NCI-H2081 (cell line): ENCODE results near the gene MCTP1.

Experiments used
- DNase-seq, 2 experiments: peaks; one replicate each; lab custom pipeline; 2025; lab: John Stamatoyannopoulos, UW

The MCTP1 gene

DNA sequence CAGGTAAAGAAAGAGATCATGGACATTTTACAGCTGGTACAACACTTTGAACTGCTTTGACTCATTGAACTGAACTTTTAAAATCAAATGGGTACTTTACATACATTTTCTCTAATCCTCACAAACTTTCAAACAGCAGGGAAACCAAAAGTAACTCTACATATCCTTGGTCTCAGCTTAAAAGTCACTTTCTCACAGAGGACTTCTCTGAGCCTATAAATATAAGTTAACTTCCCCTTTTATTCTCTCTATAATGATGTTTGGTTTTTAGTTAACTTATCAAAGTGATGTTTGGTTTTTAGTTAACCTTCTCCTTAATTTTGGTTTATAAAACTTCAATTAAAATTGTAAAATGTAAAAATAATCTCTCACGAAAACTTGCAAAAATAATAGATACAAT, 209.8 kb downstream of the MCTP1 start:
- DNase-seq = no peak

DNA sequence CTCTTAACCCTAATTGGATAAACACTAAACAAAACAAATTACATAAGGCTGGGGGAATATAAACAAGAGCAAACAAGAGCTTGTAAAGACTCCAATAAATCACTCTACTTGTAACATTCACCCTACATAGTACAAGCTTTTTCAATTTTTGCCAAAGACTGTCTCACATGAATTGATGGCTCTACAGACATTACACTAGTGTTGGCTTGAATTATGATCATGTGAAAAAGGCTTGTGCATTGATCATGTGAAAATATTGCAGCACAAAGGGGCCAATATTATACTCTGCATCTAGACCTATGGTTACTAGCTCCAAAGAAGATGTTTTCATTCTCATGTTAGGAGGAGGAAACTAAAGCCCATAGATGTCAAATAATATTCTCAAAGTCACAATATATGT, 212.6 kb downstream of the MCTP1 start:
- DNase-seq = no peak

DNA sequence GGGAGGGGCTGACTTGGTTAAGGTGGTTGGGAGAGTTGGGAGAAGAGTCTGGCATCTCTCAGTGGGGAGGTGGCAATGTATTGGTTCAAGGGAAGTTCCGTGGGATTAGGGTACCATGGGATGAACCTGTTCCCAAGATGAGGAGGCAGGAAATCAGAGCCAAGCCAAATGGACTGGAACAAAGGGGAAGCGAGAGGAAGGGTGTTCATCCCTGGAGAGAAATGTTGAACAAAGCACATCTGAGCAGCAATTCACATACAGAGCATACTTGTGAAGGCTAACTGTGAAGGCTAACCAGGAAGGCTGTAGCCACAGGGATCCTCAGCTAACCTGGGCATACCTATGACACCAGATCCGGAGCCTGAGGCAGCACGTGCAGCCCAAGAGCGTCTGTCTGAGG, 214.0 kb downstream of the MCTP1 start:
- DNase-seq = no peak

DNA sequence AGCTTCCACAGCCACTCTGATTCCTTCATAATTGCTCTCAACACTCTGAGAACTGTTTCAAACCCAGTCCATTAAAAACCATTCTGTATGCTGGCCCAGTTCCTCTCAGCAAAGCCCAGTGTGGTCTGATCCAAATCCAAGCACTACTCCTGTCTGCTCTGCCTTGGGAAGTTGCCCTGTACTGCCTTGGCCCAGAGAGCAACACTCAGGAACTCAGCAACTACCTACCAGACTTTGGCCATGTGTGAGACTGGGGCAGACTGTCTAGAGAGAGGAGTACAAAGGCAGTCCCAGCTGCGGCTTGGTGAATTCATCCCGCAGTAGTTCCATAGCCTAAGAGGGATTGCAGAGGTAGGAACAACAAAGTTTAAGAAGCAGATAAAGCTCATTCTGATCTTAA, 214.4 kb downstream of the MCTP1 start:
- DNase-seq = no peak

DNA sequence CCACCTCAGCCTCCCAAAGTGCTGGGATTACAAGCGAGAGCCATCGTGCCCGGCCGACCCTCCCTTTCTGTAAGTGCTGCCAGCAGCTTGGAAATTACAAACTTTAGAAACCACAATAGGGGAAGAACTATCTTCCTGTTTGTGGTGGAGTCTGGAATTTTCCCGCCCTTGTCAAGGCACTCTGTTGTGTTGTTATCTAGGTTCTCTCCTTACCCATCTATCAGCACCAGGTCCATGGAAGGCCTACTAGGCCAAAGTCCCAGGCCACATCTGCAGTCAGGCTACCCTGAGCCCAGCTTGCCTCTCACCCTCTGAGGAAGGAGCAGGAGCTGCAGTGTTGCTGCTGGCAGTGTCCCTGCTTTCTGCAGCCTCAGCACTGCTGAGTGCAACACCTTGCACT, 214.9 kb downstream of the MCTP1 start:
- no peak for DNase-seq

DNA sequence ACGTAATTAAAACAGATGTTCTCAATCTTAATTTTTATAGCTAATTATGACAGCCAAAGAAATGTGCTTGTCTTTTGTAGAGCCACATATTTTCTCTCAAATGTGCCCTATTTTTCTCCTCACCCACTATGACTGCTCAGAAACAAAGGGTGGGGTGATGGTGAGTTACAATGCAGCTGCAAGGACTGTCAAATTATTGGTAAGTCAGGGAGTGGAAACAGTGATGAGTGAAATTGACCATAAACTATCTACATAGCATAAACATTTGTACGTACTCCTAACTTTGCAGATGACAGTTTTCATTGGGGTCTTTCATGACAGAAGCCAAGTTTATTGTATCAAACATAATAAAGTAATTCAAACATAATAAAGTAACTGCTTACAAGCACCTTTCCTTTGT, 215.9 kb downstream of the MCTP1 start:
- no peak for DNase-seq

DNA sequence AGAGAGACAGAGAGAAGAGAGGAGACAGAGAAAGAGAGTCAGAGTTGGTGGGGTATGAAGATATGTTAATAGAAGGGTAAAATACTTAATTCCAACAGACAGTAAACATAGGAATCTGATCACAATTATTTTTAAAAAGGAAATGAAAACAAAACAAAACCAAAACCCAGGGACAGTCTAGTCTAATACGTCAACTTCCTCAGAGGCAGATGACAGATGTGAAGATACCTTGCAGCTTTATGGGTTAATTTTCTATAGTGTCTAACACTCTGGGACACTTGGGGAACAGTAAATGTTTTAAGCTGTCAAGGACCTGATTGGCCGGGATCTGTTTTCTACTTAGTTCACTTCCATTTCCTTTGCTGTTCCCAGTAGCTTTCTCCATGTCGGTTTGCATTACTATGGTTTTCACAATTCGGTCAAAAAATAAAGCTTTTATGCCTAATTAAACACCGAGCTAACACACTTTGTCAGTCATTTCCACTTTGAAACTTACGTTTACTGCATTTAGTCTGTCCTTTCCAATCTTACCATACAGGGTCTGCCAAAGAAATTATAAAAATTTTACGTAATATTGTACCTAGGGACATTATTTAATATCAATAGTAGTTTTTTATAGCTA, 216.5 kb downstream of the MCTP1 start:
- DNase-seq = no peak

DNA sequence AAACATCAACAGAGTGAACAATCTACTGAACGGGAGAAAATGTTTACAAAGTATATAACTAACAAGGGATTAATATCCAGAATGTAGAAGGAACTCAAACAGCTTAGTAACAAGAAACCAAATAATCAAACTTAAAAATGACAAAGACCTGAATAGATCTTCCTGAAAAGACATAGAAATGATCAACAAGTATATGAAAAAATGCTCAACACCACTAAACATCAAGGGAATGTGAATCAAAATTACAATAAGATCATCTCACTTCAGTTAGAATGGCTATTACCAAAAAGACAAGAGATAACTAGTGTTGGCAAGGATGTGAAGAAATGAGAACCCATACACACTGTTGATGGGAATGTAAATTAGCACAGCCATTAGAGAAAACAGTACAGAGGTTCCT, 218.8 kb downstream of the MCTP1 start:
- no peak for DNase-seq

DNA sequence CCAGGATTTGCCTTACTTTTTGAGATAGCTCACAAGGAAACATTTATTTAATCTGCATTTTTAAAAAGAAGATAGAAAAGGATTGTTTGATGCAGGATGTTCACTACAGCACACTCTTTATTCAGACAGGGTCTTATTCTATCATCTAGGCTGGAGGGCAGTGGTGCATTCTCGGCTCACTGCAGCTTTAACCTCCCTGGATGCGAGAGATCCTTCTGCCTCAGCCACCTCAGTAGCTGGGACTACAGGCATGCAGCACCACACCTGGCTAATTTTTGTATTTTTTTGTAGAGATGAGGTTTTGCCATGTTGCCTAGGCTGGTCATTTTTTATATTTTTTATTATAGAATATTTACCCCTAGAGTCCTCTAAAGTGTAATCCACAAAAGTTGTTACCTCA, 221.4 kb downstream of the MCTP1 start:
- DNase-seq = no peak

DNA sequence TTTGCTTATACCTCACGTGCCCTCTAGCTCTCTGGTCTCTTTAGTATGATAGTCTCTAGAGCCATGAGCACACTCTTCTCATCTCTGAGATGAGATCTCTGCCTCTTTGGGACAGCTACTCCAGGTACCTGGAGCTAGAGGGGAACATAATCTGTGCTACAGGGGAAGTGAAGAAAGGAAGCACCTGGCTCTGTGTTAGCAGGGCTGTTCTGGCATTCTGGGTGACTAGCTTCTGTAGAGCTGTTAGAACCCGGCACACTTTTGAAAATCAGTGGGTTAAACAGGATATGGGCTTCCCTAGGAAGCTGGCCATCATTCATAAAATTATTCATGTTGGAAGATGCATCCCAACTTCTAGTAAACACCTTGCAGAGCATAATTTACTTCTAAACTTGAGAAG, 224.8 kb downstream of the MCTP1 start:
- DNase-seq = no peak

DNA sequence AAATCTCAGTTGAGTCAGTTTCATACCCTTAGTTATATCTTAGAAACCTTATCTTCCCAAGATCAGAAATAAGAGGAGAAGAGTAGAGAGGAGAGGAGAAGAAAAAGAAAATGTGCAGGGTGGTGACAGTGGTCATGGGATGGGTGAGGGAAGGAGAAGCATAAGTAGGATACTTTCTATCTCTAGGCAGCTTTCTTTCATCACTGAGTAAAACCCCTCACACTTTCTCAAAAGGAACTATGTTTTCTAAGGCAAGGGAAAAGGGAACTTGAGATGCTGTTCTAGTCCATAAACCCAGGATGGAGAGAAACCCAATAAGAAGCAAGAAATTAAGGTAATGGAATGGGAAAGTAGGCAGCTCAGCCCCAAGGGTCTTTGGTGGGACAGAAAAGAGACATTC, 225.3 kb downstream of the MCTP1 start:
- no peak for DNase-seq

DNA sequence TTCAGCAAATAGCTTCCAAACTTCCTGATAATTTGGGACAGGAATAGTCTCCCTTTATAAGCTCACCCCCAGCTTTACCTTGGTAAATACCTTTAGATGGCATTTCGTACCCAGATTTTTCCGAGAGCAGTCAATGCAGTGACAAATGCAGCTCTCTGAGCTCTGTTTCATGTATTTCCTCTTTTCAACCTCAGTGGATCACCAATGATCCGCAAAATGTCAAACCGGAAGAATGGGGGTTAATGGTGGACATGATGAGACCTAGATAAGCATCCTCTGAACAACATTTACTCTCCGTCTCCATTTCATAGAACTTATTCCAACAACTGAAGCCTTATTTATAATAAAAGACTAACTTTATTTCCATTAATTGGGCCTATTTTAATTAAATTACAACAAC, 227.3 kb downstream of the MCTP1 start:
- no peak for DNase-seq

DNA sequence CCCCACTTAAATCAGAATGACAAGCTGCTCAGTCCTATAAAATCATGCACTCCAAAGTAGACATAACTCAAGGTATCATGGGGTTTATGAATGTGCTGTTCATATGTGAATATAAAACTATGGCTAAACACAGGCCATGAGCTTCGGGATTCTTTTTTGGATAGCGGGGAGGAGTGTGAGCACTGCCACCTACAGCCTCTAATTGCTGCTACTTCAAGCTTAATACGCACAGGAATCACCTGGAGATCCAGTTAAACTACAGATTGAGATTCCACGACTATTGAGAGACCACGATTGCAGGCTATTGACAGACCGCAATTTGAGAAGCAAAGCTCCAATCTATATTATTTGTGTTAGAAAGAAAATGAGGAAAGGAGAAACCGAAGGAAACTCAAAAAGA, 231.6 kb downstream of the MCTP1 start:
- DNase-seq = no peak

DNA sequence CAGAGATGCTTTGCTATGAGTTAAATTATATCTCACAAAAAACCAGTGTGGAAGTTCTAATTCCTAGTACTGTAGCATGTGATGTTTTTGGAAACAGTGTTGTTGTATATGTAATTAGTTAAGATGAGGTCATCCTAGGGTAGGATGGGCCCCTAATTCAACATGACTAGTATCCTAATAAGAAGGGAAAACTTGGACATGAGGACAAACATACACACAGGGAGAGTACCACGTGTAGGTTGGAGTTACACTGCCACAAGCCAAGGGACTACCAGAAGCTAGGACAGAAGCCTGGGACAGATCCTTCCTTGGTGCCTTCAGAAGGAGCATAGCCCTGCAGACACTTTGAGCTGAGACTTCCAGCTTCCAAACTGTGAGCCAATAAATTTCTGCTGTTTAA, 234.2 kb downstream of the MCTP1 start:
- DNase-seq = no peak

DNA sequence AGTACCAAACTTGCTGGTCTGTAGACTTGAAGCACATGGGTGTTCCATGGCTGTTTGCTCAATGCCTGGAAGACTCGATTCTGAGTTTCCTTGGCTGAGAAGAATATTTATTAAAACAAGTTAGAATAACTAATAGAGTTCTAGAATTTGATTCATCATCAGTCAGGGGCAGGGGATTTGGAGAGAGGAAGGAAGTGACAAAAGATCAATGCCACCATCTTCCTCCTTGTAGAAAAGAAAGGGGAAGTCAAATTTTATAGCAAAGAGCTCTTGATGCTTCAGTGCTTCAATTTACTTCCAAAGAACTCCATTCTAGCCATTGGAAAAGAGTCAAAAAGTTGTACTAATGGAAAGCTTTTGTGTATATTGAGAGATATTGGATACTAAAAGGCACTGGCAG, 236.3 kb downstream of the MCTP1 start:
- DNase-seq = no peak

DNA sequence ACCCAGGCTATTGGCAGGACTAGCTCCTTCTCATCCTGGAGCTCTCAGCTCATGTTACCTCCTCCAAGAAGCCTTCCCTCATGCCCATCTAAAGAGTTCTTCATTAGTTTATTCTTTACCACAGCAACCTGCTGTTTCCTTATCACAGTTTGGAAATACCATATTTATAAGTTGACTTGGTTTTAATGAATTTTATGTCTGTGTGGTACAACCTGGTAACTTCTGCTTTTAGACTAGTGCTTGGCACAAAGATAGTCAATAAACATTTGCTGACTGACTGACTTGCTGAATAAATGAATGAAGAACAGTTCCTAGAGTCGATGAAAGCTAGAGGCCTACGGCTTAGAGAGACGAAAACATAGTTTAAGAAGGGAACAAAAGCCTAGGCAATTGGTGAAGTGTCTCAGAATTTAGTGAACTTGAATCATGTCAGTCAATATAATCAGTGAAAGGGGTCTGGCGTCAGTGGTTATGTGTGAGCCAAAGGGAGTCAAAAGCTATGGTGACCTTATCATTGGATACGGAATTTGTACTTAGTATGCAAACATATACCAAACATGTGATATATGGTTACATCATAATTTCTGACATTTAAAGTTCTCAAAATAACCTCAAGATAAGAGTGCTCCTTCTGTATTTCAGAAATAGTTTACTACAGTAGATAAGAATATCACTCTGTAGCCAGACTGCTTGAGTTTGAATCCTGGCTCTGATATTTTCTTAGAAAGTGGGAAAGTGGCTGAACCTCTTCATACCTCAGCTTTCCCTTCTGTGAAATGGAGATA, 239.5 kb downstream of the MCTP1 start:
- no peak for DNase-seq

DNA sequence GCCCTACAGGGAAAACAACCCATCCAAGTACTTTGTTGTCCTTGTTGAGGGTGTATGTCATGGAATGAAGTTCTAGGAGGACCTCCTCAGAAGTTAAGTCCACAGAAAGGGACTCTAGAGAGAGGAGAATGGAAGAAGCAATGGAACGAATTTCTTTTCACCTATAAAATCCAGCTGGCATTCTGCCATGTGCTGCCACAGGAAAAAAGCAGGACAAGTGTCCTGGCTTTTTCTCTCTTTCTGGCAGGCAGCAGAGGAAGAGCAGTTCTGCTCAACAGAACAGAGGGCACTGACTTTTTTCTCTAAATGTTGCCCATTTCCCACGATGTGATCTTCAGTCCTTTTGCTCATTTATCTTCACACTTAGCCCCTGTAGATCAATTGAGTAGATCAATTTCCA, 240.8 kb downstream of the MCTP1 start:
- DNase-seq = no peak

DNA sequence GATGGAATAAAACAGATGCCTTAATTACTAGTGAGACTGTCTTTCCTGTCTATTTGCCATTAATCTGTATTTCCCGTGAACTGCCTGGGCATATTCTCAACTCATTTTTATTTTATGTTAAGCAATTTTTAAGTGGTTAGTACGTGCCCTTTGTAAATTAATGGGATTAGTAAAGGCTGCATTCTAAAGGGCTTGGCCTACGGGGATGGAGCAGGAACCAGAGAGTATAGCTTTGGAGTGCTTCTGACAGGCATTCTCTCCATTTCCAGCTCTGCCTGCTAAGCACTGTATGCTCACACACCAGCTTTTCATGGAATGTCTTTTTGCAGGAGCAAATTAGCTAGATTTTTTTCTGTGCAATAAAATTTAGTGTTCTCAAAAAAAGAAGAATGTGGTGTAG, 241.2 kb downstream of the MCTP1 start:
- no peak for DNase-seq

DNA sequence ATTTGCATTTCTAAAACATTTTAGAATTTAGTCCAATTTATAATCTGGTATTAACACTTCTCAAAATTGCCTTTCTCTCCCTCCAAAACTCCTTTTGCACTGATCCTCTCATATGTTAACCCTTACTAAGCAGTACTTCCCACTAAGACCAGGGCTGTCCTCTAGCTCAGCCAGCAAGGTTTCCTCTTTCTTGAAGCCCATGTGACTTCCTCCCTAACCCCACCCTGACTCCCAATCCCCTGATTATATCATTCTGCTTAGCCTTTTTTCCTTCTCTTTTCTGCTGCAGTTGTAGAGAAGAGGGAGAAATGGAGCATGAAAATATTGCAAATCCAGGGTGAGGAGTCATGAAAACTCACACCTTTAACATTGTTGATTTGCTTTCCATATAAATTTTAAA, 241.7 kb downstream of the MCTP1 start:
- no peak for DNase-seq

DNA sequence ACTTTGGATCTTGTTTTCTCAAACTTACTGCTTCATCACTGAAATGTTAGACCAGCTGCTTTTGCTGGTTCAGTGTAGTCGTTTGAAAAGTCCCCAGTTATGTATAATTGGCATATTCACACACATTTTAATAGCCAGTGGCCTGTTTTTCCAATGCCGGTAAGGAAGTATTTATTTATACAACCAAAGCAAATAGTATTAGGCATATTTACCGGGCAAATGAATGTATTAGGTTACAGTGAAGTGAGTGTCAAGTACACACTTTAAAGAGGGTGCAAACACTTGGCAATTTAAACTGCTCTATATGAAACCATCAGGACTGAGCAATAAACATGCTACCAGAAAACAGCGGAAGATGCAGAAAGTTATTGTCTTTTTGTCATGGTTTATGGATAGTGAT, 242.9 kb downstream of the MCTP1 start:
- DNase-seq = peak; percentile 34 to 80

DNA sequence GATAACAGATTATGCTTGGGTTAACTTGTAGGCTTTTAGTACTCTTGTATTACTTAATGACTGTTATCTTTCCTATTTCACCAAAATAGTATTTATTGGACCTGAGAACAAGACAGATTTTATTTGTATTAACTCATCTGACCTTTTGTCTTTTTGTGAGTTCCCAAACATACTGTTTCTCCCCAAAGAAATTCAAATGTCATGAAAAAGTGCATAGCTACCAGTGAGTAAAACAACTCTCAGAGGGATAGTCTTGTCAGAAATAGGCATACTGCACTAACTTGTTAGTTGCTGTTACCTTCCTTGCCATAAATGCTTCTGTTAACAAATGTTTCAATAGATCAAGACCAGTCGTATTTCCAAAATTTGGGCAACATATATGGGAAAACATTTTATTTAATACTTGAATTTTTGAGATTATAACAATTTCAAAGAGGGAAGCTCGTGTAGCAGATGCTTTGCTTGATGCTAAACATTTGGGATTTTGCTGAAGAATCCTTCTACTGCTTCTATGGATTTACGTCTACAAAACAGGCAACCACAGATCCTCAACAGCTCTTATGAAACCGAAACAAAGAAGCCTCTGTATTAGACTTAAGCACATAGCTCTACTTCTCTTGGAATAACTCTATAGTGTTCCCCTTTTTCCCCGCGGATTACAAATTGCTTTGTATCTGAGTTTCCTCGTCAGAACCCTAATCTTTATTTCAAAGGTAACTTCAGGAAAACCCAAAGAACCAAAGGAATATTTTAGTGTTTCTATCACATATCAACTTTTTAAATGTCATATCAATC, 248.8 kb downstream of the MCTP1 start:
- no peak for DNase-seq

DNA sequence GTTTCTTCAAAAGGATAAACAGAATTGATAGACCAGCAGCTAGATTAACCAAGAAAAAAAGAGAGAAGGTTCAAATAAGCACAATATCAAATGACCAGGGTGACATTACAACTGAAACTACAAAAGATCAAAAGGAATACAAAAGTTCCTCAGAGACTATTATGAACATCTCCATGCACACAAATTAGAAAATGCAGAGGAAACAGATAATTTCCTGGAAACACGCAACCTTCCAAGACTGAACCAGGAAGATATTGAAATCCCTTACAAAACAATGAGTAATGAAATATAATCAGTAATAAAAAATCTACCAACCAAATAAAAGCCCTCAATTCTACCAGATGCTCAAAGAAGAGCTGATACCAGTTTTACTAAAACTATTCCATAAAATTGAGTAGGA, 252.1 kb downstream of the MCTP1 start:
- DNase-seq = no peak
